ENCODE results near the gene GPC5. TPM values are rescaled to one million over a fixed set of nuclear protein-coding genes. Genes with fewer than 3 reads are reported as not detected.
"Not testable (repeated sequence)": the region's sequence is repeated elsewhere in the genome, so short reads cannot be mapped to it uniquely, and the experiment has no call there.

Gene GPC5
- total RNA-seq, 1 experiment from 2014 or later, result 0.50 TPM

- no peak for DNase-seq (ENCODE audit: low read depth, low spot score)
- in situ Hi-C loops (cut with HindIII; ENCODE audit: low pct_unique_long_range_greater_than_20kb, low sequenced_read_pairs), result no loop called here
Measured at GRCh38 chr13:92480387-92480786, 1082.0 kb downstream of the GPC5 start.

GRCh38 chr13:92482790-92483189 is 1084.4 kb downstream of the GPC5 start:
- in situ Hi-C loops (cut with HindIII; ENCODE audit: low pct_unique_long_range_greater_than_20kb, low sequenced_read_pairs); DNase-seq (ENCODE audit: low read depth, low spot score): not testable (repeated sequence)

DNA sequence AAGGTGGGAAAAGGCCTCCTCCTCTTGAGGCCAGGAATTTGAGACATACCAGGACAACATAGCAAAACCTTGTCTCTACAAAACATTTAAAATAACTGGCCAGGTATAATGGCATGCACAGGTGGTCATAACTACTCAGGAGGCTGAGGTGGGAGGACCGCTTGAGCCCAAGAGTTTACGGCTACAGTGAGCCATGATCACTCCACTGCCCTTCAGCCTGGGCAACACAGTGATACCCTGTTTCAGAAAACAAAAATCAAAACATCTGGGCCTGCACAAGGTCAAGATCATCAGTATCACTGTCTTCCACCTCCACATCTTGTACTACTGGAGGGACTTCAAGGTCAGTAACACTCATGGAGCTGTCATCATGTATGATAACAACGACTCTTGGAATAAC is 1085.5 kb downstream of the GPC5 start:
- in situ Hi-C loops (cut with HindIII; ENCODE audit: low pct_unique_long_range_greater_than_20kb, low sequenced_read_pairs), result no loop called here
- no peak for DNase-seq (ENCODE audit: low read depth, low spot score)

DNA sequence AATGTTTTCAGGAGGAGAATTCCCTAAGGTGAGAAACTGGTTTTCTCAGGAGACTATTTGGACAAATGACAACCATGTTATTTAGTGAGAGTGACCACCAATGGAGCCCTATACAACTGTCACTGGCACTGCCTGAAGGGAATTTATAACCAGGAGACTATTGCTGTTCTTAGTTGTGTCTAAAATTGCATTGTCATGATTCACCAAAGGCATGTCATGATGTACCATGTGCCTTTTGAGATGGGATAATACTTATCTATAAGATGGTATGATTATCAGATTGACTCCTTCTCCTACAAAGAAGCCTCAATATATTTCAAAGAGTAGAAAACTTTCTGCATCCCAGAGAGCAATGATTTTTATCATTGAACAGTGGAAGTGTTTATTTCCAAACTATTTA is 1088.8 kb downstream of the GPC5 start:
- DNase-seq (ENCODE audit: low read depth, low spot score), result no peak
- in situ Hi-C loops (cut with HindIII; ENCODE audit: low pct_unique_long_range_greater_than_20kb, low sequenced_read_pairs), result no loop called here

DNA sequence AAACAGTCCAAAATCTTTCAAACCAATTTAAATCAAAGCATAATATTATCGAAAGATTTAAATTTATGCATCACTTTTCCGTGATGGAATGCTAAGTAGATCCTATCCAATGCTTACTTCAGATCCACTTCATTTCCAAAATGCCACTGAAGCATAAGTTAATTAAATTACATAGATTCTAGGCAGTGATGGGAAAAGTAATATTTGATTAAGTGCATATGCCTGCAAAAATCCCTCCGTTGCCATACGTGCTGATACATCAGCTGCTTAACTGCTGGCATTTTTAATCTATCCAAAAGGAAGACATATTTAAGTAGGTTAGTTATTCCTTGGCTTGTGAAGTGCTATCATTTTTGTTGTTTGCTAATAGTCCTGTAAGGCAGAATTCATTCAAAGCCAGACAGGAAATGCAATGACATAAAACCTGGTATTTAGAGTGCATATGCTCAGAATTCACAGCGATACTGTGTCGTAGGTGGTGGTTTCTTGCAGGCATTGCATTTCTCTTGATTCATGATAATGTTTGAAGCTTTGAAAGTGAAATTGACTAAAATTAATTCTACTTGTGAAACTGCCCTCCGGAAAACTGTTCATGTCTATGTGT is 1089.9 kb downstream of the GPC5 start:
- in situ Hi-C loops (cut with HindIII; ENCODE audit: low pct_unique_long_range_greater_than_20kb, low sequenced_read_pairs), result no loop called here
- DNase-seq (ENCODE audit: low read depth, low spot score), result no peak

GRCh38 chr13:92491839-92492238 is 1093.4 kb downstream of the GPC5 start:
- no peak for DNase-seq (ENCODE audit: low read depth, low spot score)
- in situ Hi-C loops (cut with HindIII; ENCODE audit: low pct_unique_long_range_greater_than_20kb, low sequenced_read_pairs), result no loop called here

DNA sequence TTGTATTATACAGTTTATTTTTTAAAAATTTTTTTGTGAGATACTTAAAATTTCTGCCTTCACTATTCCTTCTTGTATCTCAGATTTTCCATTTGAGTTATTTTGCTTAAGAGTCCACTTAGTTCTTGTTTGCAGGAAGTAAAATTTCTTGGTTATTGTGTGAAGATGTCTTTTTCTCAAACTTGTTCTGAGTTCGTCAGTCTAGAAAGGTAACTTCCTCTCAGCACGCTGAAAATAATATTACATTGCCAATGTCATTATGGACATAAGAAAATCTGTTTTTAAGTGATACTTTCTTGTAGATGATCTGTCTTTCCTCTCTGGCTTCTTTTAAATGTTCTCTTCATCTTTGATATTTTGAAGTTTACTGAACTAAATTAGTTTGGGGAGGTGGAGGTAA is 1096.5 kb downstream of the GPC5 start:
- DNase-seq (ENCODE audit: low read depth, low spot score), result no peak
- in situ Hi-C loops (cut with HindIII; ENCODE audit: low pct_unique_long_range_greater_than_20kb, low sequenced_read_pairs), result no loop called here

- in situ Hi-C loops (cut with HindIII; ENCODE audit: low pct_unique_long_range_greater_than_20kb, low sequenced_read_pairs), result no loop called here
- no peak for DNase-seq (ENCODE audit: low read depth, low spot score)
Measured at GRCh38 chr13:92500192-92500591, 1101.8 kb downstream of the GPC5 start.

GRCh38 chr13:92510416-92510815 is 1112.0 kb downstream of the GPC5 start:
- no peak for DNase-seq (ENCODE audit: low read depth, low spot score)
- in situ Hi-C loops (cut with HindIII; ENCODE audit: low pct_unique_long_range_greater_than_20kb, low sequenced_read_pairs), result no loop called here

- in situ Hi-C loops (cut with HindIII; ENCODE audit: low pct_unique_long_range_greater_than_20kb, low sequenced_read_pairs), result no loop called here
- no peak for DNase-seq (ENCODE audit: low read depth, low spot score)
Measured at GRCh38 chr13:92512852-92513251, 1114.4 kb downstream of the GPC5 start.

GRCh38 chr13:92513672-92514071 is 1115.3 kb downstream of the GPC5 start:
- in situ Hi-C loops (cut with HindIII; ENCODE audit: low pct_unique_long_range_greater_than_20kb, low sequenced_read_pairs), result no loop called here
- no peak for DNase-seq (ENCODE audit: low read depth, low spot score)

DNA sequence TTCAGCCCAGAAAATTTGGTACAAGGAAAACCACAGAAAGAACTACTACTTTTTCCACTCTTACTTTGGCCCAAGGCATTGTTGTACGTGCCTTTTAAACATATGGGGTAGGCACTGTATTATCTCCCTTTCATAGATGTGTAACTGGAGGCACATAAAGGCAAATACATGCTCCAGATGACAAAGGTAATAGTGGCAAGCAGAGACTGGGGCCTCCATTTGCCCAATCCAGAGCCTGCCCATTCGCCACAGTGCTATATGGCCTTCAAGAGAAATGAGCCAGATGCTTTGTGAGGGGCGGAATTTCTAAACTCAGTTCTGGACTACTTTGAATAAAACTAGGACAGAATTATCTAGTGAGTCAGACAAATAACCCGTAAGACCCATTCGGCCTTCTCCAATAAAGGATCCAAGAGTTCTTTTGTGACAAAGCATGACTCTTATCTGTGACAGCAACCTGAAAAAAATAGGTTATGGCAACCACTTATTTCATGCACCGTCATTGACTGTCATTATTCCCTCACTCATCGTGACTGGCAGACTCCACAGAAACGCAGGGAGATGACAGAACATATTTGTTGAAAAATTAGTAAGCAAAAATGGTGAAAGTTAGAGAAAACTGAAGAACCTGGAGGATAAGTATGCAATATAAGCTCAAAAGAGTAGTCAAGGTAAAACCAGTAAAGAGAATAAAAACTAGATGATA is 1116.2 kb downstream of the GPC5 start:
- DNase-seq (ENCODE audit: low read depth, low spot score), result no peak
- in situ Hi-C loops (cut with HindIII; ENCODE audit: low pct_unique_long_range_greater_than_20kb, low sequenced_read_pairs), result no loop called here

DNA sequence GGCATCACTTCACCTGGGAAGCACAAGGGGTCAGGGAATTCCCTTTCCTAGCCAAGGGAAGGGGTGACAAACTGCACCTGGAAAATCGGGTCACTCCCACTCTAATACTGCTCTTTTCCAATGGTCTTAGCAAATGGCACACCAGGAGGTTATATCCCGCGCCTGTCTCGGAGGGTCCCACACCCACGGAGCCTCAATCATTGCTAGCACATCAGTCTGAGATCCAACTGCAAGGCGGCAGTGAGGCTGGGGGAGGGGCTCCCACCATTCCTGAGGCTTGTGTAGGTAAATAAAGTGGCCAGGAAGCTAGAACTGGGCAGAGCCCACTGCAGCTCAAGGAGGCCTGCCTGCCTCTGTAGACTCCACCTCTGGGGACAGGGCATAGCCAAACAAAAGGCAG is 1118.5 kb downstream of the GPC5 start:
- DNase-seq (ENCODE audit: low read depth, low spot score); in situ Hi-C loops (cut with HindIII; ENCODE audit: low pct_unique_long_range_greater_than_20kb, low sequenced_read_pairs): not testable (repeated sequence)

DNA sequence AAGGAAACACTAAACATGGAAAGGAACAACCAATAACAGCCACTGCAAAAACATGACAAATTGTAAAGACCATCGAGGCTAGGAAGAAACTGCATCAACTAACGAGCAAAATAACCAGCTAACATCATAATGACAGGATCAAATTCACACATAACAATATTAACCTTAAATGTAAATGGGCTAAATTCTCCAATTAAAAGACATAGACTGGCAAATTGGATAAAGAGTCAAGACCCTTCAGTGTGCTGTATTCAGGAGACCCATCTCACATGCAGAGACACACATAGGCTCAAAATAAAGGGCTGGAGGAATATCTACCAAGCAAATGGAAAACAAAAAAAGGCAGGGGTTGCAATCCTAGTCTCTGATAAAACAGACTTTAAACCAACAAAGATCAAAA is 1120.2 kb downstream of the GPC5 start:
- in situ Hi-C loops (cut with HindIII; ENCODE audit: low pct_unique_long_range_greater_than_20kb, low sequenced_read_pairs); DNase-seq (ENCODE audit: low read depth, low spot score): not testable (repeated sequence)

- in situ Hi-C loops (cut with HindIII; ENCODE audit: low pct_unique_long_range_greater_than_20kb, low sequenced_read_pairs), result no loop called here
- DNase-seq (ENCODE audit: low read depth, low spot score), result no peak
Measured at GRCh38 chr13:92530364-92530763, 1131.9 kb downstream of the GPC5 start.

GRCh38 chr13:92535222-92536006 is 1137.0 kb downstream of the GPC5 start:
- no peak for DNase-seq (ENCODE audit: low read depth, low spot score)
- in situ Hi-C loops (cut with HindIII; ENCODE audit: low pct_unique_long_range_greater_than_20kb, low sequenced_read_pairs), result no loop called here

DNA sequence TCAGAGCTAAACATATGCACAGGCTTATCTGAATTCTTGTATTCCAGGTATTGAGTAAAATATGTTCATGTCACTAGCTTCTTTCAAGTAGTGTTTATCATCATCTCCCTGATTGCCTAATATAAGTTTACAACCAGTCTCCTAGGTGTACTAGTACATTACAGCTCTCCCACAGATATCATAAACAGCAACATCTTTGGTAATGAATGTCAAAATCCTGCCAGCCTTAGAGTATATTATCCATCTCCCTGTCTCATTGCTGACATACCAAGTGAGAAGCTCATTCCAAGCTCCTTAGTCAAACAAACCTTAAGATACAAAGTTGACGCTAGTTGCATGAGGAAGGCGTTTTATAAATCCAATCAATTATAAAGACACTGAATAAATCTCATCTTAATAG is 1139.0 kb downstream of the GPC5 start:
- DNase-seq (ENCODE audit: low read depth, low spot score), result no peak
- in situ Hi-C loops (cut with HindIII; ENCODE audit: low pct_unique_long_range_greater_than_20kb, low sequenced_read_pairs), result no loop called here

GRCh38 chr13:92538164-92538563 is 1139.7 kb downstream of the GPC5 start:
- DNase-seq (ENCODE audit: low read depth, low spot score), result no peak
- in situ Hi-C loops (cut with HindIII; ENCODE audit: low pct_unique_long_range_greater_than_20kb, low sequenced_read_pairs), result no loop called here

DNA sequence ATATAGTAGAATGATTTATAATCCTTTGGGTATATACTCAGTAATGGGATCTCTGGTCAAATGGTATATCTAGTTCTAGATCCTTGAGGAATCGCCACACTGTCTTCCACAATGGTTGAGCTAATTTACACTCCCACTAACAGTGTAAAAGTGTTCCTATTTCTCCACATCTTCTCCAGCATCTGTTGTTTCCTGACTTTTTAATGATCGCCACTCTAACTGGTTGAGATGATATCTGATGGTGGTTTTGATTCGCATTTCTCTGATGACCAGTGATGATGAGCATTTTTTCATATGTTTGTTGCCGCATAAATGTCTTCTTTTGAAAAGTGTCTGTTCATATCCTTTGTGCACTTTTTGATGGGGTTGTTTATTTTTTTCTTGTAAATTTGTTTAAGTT is 1140.7 kb downstream of the GPC5 start:
- DNase-seq (ENCODE audit: low read depth, low spot score); in situ Hi-C loops (cut with HindIII; ENCODE audit: low pct_unique_long_range_greater_than_20kb, low sequenced_read_pairs): not testable (repeated sequence)

Measured in SK-MEL-5 (cell line).